UCSD-AML1 (cell line): Measurements from ENCODE around the gene FRMD4A.
"Not testable (repeated sequence)": the region's sequence is repeated elsewhere in the genome, so short reads cannot be mapped to it uniquely, and the experiment has no call there.

Experiments
- DNase-seq: peaks from one replicate; lab custom pipeline; 2025; ENCODE audit not compliant: unreplicated experiment; lab: John Stamatoyannopoulos, UW

Gene FRMD4A

DNA sequence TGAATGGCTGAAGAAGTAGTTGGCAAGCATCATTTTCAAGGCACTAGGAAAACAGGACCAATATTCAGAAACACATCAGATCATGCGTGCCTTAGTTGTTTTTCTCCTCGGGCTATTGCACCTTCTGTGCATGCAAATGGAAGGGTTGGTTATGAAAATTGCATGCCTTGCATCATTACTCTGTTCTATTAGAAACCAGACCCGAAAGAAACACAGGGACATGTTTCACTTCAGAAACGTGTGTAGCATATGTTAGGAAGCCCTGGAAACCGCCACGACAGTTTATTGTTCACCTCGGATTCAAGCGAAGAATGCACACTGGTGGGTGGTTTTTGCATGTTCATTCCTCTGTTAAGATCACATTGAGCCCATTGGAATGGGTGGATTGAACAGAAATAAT, 214.7 kb downstream of the FRMD4A start:
- no peak for DNase-seq

DNA sequence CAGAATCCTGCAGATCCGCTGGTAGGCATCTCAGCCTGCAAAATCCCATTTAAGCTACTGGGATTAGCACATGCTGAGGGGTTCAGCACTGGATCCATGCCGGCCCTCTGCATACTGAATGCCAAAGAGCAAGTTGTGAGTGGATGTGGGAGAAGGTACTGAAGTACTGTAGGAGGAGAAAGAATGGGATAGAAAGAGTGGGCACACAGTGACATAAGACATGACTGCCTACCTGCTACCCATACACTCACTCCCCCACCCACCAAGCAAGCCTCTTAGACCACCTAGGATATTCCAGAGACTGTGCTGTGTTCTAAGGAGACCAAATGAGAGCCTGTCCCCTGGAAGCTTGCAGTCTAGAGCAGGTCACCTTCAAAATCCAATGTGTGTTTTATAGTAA, 215.9 kb downstream of the FRMD4A start:
- no peak for DNase-seq

DNA sequence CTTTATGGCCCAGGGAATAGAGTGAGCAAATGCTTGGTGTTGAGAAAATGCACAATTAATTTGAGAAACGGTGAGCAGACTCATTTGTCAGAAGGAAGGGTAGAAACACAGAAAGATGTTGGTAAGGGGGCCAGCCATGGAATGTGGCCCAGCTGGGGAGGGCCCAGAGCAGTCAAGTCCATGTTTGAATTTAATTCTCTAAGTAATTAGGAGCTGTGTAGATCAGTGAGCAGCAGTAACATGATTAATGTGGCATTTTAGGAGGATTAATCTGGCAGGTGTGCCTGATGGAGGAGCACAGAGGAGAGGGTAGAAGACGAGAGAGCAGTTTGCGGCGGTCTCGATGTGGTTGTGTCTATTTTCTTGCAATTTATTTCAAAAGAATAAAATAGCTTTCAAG, 218.7 kb downstream of the FRMD4A start:
- DNase-seq = no peak

DNA sequence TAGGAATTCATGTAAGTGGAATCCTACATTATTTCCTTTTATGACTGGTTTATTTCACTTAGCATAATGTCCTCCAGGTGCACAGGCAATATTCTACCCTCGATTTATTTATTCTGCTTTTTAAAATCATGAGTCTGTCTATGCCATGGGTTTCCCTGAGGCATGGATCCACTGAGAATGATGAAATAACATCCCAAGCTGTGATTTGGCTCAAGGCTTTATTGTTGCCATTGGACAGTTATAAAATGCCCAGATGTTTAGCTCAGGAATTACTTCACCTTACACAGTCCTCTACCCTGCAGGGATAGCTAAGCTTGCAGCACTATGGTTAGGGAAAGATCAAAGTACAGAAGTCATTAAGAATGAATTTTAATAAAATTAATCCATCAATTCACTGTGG, 219.5 kb downstream of the FRMD4A start:
- no peak for DNase-seq

DNA sequence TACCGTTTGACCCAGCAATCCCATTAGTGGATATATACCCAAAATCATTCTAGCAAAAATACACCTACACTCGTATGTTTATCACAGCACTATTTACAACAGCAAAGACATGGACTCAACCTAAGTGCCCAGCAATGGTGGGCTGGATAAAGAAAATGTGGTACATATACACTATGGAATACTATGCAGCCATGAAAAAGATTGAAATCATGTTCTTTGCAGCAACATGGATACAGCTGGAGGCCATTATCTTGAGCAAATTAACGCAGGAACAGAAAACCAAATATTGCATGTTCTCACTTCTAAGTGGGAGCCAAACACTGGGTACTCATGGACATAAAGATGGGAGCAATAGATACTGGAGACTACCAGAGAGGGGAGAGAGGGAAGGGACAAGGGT, 223.9 kb downstream of the FRMD4A start:
- no peak for DNase-seq

DNA sequence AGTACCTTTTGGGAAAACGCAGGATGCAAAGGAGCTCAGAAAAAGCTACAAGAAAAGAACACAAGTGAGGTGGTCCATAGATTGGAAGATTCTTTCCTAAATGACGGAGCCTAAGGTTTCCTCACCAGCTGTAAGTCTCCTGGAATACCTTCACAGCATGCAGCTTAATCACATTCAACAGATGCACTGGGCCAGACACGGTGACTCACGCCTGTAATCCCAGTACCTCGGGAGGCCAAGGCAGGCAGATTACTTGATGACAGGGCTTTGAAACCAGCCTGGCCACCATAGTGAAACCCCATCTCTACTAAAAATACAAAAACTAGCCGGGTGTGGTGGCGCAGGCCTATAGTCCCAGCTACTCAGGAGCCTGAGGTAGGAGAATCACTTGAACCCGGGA, 228.7 kb downstream of the FRMD4A start:
- DNase-seq = no peak

DNA sequence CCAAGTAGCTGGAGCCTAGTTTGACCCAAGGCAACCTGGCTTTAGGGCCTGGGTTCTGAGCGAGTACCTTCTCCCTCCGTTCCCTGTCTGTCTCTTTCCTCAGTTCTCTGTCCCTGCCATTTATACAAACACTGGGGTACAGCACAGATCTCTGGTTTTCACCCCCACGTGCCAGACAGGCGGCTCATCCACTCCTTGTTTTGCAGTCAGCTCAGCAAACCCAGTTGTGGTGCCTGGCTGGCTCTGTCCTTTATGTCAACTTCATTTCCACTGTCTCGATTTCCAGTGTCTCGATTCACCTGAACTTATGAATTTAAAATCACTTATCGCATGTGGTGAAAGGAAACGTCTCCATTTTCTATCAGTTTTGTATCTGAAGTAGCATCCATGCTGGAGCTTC, 230.8 kb downstream of the FRMD4A start:
- DNase-seq = no peak

DNA sequence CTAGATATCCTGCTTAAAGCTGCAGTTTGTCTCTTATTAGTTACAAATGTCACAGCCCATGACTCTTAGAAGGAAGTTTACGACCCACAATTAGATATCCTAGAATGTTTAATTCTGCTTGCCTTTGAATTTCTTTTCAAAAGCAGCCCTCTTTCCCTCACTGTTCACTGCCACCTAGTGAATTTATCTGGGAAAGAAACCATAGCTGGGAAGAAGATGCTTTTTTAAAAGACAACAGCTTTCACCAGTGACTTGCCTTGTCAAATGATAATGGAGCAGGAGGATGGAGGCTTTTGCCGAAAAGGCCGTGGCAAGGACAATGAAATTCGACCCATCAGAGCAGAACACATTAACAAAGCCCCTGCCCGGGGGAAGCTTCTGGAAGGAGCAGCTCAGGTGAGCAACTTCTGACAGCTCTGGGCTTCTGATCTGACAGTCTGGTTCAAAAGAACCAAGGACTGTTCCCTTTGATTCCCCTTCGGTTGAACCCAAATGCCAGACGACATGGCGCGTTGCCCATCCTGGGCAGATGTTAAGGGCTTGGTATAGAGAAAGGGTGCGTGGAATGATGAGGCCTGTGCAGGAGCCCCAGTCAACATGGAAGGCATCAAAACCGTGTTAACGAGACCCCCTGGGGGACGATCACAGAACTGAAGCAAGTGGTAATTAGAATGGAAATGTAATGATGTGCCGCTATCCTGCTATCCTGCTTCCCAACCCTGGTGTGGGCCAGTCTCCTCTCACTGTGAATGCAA, 236.8 kb downstream of the FRMD4A start:
- no peak for DNase-seq

DNA sequence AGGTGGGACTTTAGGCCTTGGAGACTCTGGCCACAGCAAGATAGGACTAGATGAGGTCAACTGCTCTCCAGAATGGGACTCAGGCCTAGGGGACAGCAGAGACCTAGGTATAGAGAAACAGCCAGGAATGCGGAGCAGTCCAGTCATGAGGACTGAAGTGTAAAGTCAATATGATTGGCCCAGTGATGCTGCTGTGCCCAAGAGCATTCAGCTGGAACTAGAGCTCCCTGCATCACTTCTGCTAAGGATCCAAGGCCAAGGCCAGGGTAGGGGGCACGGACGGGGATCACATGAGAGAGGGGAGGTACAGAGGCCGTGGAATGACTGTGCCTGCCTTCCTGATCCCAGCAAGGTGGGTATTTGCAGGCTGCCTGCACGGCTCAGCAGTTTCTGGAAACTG, 237.9 kb downstream of the FRMD4A start:
- no peak for DNase-seq

DNA sequence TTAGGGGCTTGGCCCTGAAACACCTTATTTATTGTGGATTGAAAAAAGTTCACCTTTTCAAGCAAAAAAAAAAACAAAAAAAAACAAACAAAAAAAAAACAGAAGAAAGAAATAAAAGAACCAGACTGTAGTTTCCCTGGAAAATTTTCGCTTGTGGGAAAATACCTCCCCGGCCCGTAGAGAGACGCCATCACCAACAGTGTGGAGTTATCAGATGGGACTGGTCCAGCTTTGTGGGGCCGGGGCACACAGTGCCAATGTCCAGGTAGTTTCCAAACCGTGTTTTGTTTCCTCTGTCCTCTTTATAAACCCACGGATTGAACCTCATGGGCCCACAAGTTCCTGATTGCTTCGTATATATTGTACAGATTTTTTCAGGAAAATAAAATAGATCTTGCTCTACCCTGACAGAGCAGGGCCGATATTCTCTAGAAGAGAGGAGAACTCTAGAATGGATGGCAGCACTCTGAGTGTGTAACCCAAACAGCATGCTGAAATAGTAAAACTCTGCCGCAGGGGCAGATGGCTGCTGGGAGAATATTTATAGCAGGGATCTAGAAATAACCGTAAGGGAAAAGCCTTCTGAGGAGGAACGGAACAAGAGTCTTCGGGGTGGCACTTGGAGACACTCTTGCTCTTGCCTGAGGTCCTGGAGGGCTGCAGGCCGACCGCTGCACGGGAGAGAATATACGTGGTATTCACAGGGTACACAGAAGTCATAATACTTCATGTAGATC, 241.0 kb downstream of the FRMD4A start:
- DNase-seq = no peak

DNA sequence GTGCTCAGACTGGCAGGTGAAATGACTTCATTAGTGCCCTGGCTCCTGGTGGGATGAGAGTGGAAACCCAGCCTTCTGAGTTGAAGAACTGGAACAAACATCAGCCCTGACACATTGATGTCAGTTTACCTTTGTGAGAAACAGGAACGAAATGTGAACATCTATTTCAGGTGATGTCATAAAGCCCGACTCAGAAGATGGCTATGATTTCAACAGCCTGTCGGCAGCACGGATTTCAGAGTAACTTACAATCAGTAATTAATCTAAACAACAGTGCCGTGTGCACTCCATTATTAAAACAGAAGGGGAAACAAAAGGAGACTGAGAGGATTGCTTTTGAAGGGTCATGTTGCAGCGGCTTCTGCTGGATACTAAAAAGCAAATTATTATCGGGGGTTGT, 243.2 kb downstream of the FRMD4A start:
- DNase-seq = no peak

DNA sequence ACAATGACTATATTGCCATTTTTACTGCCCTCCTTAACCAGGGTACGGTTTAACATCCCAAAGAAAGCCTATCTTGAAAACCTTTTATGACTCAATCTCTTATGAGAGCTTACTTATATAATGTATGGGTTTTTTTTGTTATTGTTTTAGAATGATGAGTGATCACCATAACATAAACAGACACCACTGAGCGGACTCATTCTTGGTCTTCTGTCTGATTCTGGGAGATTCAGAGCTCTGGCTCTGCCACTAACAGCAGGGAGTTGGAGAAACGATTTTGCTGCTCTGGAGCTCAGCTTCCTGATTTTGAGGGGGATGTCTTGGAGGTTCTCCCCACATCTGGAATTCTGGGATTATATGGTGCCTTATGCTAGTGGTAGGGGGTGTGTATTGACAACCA, 244.1 kb downstream of the FRMD4A start:
- no peak for DNase-seq

DNA sequence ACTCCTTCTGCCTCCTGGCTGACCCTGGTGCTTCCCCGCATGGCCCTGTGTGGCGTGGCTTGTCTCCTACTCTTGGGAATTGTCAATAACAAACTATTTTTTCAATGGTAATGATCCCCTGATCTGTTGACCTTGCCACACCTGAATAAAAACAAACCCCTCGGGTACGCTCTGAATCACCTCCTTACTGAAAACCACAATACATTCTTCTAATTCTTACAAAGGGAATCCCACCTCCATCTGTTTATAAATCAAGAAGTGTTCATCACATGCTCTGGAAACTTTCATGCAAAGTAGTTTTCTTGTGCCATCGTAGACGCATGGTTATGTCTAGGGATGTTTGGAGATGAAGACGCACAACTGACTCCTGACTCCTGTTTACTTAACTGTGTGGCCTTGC, 245.8 kb downstream of the FRMD4A start:
- no peak for DNase-seq

DNA sequence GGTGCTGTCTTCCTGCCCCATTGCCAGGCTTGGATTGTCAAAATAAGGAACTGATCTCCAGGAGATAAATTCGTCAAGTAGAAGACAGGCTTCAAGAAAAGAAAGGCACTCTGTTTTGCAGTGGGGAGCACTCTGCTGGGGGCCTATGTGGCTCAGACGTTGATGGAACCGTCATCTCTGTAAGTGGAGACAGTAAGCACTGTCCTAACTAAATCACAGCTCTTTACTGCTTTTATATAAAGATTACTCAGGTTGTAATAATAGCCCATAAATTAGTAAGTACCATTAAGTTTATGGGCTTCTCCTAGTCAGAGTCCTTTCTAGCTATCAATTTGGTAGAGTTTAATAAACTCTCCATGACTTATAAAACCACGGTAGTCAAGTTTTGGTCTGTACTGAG, 249.9 kb downstream of the FRMD4A start:
- no peak for DNase-seq

DNA sequence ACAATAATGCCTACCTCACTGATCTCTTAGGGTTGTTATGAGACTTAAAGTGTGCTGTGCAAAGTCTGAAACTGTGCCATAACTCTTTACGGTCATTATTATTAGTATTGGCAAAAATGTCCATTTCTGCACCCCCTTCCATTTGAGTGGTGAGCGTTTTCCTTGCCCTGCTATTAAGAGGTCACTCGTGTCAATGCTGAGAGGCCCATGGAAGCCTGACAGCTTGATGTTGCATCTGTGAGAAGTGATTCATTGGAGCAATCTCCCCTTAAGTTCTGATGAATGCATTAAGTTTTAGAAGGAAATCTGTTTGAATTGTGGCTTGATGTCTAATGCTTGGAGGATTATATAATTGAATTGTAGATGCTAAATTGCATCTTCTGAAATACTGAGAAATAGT, 253.3 kb downstream of the FRMD4A start:
- no peak for DNase-seq

DNA sequence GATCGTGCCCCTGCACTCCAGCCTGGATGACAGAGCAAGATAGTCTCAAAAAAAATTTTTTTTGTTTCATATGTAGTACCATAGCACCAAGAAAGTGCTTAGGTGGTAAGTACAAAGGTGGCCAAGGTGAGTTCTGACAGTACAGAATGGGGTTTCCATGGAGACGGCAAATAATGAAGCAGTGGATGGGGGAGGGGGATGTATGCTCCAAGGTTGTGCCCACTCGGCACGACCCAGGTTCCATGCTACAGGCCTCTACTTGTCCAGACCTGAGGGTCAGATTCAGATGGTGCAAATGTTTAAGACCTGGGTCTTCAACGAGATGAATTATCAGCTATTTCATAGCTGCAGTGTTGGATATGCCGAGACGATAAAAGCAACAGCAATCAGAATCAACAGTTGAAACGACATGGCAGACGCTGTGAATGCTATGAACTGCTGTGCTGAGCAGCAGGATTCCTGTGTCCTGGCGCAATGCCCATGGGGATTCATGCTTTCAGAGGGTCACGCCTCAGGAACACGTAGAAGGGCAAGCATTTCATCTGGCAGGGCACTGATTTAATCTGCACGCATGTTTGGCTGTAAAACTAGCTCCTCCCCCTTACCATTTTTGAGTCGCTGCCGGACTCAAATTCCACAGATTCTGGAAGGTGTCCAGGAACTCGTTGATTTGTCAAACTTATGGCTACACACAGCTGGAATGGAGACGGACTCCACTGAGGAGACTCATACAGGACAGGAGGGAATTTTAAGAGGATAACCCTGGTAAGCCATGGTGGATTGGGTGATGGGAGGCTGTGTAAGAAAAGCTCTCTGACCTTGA, 256.5 kb downstream of the FRMD4A start:
- no peak for DNase-seq

DNA sequence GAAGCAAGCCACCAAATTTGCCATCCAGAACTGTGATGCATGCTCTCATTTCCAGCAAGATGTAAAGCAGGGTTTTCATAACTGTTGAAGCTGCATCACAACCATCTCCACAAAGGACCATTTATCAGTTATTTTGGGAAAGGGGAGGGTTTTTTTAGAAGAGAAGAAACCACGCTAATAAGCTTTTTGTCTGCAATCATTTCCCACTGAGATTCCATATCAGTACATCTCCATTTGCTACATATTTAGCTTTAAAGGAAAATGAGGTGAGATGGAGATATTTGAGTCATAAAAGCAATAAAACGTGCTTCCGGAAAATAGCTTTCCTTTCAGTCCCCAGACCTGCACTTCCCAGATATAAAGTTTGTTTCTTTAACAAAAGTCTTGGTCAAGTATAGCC, 258.2 kb downstream of the FRMD4A start:
- DNase-seq = no peak

DNA sequence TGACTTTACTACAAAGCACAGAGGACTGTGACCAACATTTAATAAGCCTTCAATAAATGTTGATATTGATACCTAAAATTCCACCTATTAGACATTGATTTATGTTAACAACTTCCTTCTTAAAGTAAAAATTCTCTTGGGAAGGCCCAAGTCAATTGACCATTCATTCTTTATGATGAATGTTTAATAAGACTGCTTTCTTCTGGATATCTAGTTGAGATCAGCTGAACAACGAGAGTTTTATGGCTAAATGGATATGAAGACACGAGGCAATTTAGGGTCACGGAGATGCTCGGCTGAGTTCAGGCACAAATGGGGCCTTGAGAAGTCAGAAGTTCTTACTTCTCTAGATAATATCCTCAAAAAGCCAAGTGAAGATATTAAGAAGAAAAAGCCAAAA, 258.8 kb downstream of the FRMD4A start:
- no peak for DNase-seq

DNA sequence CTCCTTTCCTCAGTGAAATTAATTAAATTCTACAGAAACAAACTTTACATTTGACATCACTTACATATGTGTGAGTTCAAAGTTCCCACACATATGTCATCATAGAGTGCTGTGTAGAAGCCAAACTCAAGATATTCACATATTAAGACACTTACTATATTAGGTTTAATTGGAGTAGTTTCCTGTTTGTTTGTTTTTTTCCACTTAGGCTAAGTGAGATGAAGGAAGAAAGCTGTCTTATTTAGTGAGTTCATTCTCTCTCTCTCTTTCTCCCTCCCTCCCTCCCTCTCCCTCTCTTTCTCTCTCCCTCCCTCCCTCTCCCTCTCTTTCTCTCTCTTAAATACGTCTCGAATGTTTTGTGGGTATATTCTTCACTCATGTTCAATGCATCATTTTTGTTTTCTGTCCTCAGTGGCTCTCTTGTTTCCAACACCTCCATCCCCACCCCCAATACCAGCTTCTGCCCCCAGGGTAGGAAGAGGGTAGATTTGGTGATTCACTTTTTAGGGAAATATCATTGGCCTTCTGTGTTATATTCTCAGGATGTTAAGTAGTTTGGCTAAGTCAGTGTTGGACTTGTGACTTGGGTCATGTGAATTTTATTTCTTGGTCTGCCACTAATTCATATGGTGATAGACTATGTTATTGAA, 262.0 kb downstream of the FRMD4A start:
- no peak for DNase-seq

DNA sequence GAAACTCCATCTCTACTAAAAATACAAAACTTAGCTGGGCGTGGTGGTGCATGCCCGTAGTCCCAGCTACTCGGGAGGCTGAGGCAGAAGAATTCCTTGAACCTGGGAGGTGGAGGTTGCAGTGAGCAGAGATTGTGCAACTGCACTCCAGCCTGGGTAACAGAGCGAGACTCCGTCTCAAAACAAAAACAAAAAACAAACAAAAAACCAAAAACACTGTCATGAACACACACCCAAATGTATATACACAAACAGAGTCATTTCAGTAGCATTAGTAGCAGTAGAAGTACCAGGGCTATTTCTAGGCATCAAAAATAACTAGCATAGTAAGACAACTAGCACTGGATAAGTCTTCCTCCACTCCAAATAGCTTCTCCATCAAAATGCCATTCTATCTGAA, 263.1 kb downstream of the FRMD4A start:
- DNase-seq = not testable (repeated sequence)

DNA sequence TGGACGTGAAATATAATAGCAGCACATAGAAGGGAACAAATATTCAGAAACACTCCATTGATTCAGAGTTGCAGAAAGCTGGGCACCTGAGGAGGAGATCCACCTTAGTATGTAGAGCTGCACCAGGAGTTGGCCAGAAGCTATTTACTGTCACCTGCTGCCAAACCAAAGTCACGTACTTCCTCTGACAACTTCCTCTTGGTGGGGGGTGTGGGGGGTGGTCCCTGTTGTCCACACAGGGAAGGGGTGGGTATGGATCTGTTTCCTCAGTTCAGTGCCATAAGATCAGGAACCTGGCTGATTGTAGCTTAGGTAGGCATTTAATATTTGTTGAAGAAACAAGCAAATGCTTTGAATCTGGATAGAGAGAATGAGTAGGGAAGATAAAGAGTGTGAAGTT, 264.6 kb downstream of the FRMD4A start:
- no peak for DNase-seq
